ENCODE data around the gene PERM1.

- TF ChIP-seq CTCF (IDR thresholded peaks at IDR 0.05 in 2 of 3, conservative IDR thresholded peaks at IDR 0.05 in 1 of 3; ENCODE audit: borderline replicate concordance in 1 of 3, insufficient read depth in 1 of 3, low read depth in 2 of 3, low read length in 2 of 3) (no peak), ATF3 (IDR thresholded peaks at IDR 0.05) (no peak), EZH2 (IDR thresholded peaks at IDR 0.05) (no peak)
Observed at GRCh38 chr1:965526-966134, 16.3 kb downstream of the PERM1 start.

Measured in HCT116 (cell line).